GM12878 (cell line): Measurements from ENCODE around the gene HSF4.

ENCODE experiments used
- EZH2 ChIP-seq: IDR thresholded peaks from 2 replicates; pipeline ENCODE4 v1.6.1; 2012; ENCODE audit warnings: low read depth, mild to moderate bottlenecking, control low read depth, inconsistent platforms, low read length, borderline replicate concordance; ENCODE audit not compliant: control insufficient read depth
- SIN3A ChIP-seq: IDR thresholded peaks from 2 replicates; pipeline ENCODE4 v1.6.1; 2012; ENCODE audit warnings: low read depth, low read length, improper control_type of control experiment

DNA sequence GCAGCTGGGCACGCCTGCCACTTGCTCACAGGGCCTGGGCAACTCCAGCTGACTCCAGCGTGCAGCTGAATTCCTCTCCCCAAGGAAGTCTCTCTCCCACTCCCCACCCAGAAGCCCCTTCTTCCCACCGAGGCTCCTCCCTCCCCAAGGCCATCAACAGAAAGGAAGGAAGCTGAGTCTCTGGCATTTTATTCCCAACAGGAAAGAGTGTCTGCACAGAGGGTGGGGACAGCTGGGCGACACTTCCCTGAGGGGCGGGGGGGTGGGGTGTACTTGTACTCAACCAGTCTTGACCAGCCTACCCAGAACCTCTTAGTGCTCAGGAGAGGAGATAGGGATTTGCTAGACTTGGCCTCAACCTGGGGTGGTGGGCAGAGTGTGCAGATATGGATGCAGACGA is 25.5 kb downstream of the HSF4 start, which contains the start of gene EXOC3L1:
- TF ChIP-seq EZH2: no peak
- no peak for TF ChIP-seq SIN3A
